HG02571 (cell line): ENCODE measurements around the gene RND2.

Experiments
- ATAC-seq: cut with Tn5 transposase; IDR thresholded peaks from one replicate; pipeline ENCODE4 v1.9.1; 2021; ENCODE audit warnings: mild to moderate bottlenecking, moderate library complexity; ENCODE audit not compliant: unreplicated experiment

Gene RND2

DNA sequence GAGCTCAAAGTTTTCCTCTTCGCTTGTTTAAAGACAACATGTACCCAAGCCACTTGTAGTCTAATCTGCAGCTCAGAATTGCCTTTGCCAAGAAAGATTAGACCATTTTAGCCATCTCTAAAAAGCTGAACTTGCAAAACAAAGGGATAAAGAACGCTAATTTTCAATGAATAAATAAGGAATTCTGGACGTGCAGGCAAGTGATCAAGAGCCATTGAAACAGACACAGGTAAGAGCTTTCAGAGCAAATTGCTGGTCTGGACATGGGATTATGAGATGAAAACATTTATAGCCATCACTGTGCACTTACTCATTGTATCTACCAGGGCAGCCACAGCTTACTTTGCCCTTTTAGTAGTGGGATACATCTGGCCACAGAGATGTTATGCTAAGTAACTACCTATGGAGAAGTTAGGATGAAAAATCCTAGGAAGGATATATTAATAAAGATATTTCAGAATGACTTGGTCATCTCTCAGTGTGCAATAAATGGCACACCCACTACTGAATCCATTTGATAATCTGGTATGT lies 44.4 kb downstream of the RND2 start:
- ATAC-seq, result no peak

DNA sequence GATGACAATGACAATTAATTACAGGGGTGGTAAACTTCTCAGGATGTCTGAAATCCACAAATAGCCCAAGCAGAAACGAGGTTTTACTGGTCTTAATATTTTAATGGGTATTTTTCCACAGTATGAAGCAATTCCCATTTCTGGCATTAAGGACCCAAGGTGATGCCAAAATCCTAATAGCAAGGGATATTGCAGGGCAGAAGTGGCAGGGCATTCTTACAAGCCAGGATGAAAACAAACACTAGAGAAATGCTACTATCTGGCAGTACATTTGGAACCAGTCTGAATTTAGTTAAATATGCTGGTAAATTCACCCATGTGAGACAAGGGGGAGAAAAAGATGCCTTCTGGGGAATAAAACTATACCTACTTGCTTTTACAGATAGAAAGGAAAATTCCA lies 45.2 kb downstream of the RND2 start:
- ATAC-seq, result no peak

DNA sequence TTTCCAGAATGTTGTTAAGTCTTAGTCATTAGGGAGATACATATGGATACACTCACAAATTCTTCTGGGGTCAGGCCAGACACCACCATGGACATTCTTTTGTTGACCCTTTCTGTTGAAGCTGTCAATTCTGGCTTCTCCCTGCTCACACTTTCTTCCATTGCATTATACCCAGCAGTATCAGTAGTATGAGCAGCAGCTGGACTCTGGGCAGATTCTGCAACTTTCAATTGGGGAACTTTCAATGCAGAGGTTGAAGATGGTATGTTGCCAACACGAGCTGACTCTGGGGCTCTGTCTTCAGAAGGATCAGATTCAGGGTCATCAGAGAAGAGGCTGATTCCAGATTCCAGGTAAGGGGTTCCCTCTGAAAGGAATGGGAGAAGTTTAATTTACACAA lies 45.8 kb downstream of the RND2 start:
- no peak for ATAC-seq

DNA sequence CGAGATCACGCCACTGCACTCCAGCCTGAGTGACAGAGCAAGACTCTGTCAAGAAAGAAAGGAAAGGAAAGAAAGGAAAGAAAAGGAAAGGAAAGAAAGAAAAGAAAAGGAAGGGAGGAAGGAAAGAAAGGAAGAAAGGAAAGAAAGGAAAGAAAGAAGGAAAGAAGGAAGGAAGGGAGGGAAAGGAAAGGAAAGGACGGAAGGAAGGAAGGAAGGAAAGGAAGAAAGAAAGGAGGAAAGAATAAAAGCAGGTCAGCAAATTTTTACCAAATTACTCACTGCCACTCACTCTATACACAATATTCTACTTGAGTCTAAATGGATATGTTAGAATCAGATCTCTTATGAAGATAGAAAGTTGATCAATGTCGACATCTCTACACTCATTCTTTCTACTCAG lies 49.8 kb downstream of the RND2 start:
- ATAC-seq, result no peak

DNA sequence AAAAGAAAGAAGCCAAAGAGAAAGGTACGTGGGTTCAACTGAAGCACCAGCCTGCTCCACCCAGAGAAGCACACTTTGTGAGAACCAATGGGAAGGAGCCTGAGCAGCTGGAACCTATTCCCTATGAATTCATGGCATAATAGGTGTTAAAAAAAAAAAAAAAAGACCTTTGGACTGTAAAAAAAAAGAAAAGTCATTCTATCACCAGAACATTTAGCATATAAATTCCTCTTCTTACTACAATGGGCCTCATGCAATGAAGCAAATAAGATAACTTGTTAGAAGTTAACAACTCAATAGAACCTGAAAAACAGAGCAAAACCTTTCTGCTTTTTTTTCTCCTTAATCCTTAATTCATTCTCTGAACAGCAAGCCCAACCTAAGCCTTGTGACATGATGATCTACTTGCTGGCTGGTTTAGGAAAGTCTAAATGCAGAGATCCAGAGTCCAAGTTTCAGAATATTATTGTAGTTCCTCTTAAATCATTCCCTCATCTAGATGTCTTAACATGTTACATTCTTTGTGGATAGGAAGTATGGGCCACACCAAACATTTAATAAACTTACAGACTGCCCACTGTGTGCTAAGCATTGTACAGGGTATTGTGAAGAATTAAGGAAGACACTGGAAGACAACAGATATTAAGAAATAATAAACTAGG lies 54.7 kb downstream of the RND2 start:
- no peak for ATAC-seq
